HepG2 (cell line): Measurements from ENCODE around the gene BSND.

Experiments used
- AHR ChIP-seq: IDR thresholded peaks from 2 replicates; pipeline ENCODE4 v1.6.1; 2018; ENCODE audit warnings: missing genetic modification reagents, missing compliant biosample characterization
- ASH2L ChIP-seq: fragments of 300-600, 200-600 bp; sonication (generic); IDR thresholded peaks from 2 replicates; pipeline ENCODE4 v1.7.0; 2017; ENCODE audit warnings: low read depth, mild to moderate bottlenecking, moderate library complexity, mixed read lengths, low read length; ENCODE audit not compliant: insufficient read length
- DRAP1 ChIP-seq: IDR thresholded peaks from 2 replicates; pipeline ENCODE4 v1.6.1; 2016; ENCODE audit warnings: missing genetic modification reagents, missing compliant biosample characterization
- ELF4 ChIP-seq: sonication (generic); formaldehyde crosslinking; IDR thresholded peaks from 2 replicates; pipeline ENCODE4 v1.5.0; 2020; ENCODE audit warnings: missing genetic modification reagents, mild to moderate bottlenecking, moderate library complexity, borderline replicate concordance
- FOXK2 ChIP-seq: fragments of 450-650 bp; IDR thresholded peaks from 2 replicates; pipeline ENCODE4 v1.6.1; 2016
- KLF12 ChIP-seq: sonication (generic); formaldehyde crosslinking; IDR thresholded peaks from 2 replicates; pipeline ENCODE4 v1.4.0; 2020; ENCODE audit warnings: missing genetic modification reagents, borderline replicate concordance
- MTA3 ChIP-seq: sonication (generic); formaldehyde crosslinking; IDR thresholded peaks from 2 replicates; pipeline ENCODE4 v1.4.0; 2020; ENCODE audit warnings: missing genetic modification reagents
- POLR2A ChIP-seq, 2 experiments: IDR thresholded peaks; 2 replicates each; pipeline ENCODE4 v1.6.1; 2011; ENCODE audit warnings: low read depth in 2 of 2, low read length in 2 of 2, mild to moderate bottlenecking in 1 of 2, moderate library complexity in 1 of 2; ENCODE audit not compliant: insufficient read depth in 1 of 2
- PRPF4 ChIP-seq: fragments of 200-400 bp; formaldehyde crosslinking; IDR thresholded peaks from 2 replicates; pipeline ENCODE4 v1.6.1; 2016; ENCODE audit warnings: low read length, low read depth; ENCODE audit not compliant: poor library complexity, severe bottlenecking
- SUZ12 ChIP-seq: fragments of 150-350 bp; IDR thresholded peaks from 2 replicates; pipeline ENCODE4 v1.6.1; 2014; ENCODE audit warnings: low read depth, low read length
- ZFP36L2 ChIP-seq: sonication (generic); formaldehyde crosslinking; IDR thresholded peaks from 2 replicates; pipeline ENCODE4 v1.4.0; 2020; ENCODE audit warnings: missing genetic modification reagents
- TF ChIP-seq, protein P1 (sequence below), 2 experiments: sonication (generic) in 1 of 2; formaldehyde crosslinking in 1 of 2; IDR thresholded peaks; 2 replicates each; pipeline versions ENCODE4 v1.4.0 to v1.6.1; 2018 to 2020; ENCODE audit warnings: missing genetic modification reagents in 2 of 2, borderline replicate concordance in 1 of 2, low read depth in 1 of 2, mild to moderate bottlenecking in 1 of 2, missing biosample characterization in 1 of 2
- TF ChIP-seq, protein P2 (sequence below): sonication (generic); formaldehyde crosslinking; IDR thresholded peaks from 2 replicates; pipeline ENCODE4 v1.5.1; 2020; ENCODE audit warnings: mild to moderate bottlenecking, missing genetic modification reagents
- TF ChIP-seq, protein P3 (sequence below): sonication (generic); formaldehyde crosslinking; IDR thresholded peaks from 2 replicates; pipeline ENCODE4 v1.4.0; 2020; ENCODE audit warnings: low read depth, mild to moderate bottlenecking, missing genetic modification reagents

GRCh38 chr1:54955359-54955758 lies 43.4 kb upstream of the BSND start:
- TF ChIP-seq FOXK2 (no peak), ASH2L (no peak), ELF4 (CRISPR knock-in tag) (no peak), ZFP36L2 (no peak), DRAP1 (CRISPR knock-in tag) (no peak), SUZ12 (no peak), KLF12 (CRISPR knock-in tag) (no peak), MTA3 (CRISPR knock-in tag) (no peak), POLR2A (IDR thresholded peaks at IDR 0.05; ENCODE audit: insufficient read depth in 1 of 2, low read depth in 2 of 2, low read length in 2 of 2) (no peak), AHR (CRISPR knock-in tag) (no peak), PRPF4 (no peak)
- TF ChIP-seq, protein P1, sequence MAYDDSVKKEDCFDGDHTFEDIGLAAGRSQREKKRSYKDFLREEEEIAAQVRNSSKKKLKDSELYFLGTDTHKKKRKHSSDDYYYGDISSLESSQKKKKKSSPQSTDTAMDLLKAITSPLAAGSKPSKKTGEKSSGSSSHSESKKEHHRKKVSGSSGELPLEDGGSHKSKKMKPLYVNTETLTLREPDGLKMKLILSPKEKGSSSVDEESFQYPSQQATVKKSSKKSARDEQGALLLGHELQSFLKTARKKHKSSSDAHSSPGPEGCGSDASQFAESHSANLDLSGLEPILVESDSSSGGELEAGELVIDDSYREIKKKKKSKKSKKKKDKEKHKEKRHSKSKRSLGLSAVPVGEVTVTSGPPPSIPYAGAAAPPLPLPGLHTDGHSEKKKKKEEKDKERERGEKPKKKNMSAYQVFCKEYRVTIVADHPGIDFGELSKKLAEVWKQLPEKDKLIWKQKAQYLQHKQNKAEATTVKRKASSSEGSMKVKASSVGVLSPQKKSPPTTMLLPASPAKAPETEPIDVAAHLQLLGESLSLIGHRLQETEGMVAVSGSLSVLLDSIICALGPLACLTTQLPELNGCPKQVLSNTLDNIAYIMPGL (CRISPR knock-in tag; IDR thresholded peaks at IDR 0.05; ENCODE audit: borderline replicate concordance in 1 of 2, low read depth in 1 of 2) = no peak
- TF ChIP-seq, protein P2, sequence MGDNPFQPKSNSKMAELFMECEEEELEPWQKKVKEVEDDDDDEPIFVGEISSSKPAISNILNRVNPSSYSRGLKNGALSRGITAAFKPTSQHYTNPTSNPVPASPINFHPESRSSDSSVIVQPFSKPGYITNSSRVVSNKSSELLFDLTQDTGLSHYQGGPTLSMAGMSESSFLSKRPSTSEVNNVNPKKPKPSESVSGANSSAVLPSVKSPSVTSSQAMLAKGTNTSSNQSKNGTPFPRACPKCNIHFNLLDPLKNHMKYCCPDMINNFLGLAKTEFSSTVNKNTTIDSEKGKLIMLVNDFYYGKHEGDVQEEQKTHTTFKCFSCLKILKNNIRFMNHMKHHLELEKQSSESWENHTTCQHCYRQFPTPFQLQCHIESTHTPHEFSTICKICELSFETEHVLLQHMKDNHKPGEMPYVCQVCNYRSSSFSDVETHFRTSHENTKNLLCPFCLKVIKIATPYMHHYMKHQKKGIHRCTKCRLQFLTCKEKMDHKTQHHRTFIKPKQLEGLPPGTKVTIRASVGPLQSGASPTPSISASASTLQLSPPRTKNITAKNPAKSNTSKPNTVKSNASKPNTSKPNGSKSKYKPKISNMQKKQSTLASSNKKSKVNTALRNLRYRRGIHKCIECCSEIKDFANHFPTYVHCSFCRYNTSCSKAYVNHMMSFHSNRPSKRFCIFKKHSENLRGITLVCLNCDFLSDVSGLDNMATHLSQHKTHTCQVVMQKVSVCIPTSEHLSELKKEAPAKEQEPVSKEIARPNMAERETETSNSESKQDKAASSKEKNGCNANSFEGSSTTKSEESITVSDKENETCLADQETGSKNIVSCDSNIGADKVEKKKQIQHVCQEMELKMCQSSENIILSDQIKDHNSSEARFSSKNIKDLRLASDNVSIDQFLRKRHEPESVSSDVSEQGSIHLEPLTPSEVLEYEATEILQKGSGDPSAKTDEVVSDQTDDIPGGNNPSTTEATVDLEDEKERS (CRISPR knock-in tag) = no peak
- TF ChIP-seq, protein P3, sequence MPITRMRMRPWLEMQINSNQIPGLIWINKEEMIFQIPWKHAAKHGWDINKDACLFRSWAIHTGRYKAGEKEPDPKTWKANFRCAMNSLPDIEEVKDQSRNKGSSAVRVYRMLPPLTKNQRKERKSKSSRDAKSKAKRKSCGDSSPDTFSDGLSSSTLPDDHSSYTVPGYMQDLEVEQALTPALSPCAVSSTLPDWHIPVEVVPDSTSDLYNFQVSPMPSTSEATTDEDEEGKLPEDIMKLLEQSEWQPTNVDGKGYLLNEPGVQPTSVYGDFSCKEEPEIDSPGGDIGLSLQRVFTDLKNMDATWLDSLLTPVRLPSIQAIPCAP (CRISPR knock-in tag) = no peak
